ENCODE measurements around the gene TRPV4.

GRCh38 chr12:109775172-109775881, 57.9 kb downstream of the TRPV4 start:
- peak; percentile 97 for TF ChIP-seq CTCF (IDR thresholded peaks at IDR 0.05)
- no peak for TF ChIP-seq POLR2AphosphoS5 (IDR thresholded peaks at IDR 0.05; ENCODE audit: low read depth, low read length)
- no peak for TF ChIP-seq REST (IDR thresholded peaks at IDR 0.05; ENCODE audit: insufficient read depth in 1 of 2, low read depth in 2 of 2, low read length in 1 of 2)
- TF ChIP-seq SIN3A (IDR thresholded peaks at IDR 0.05; ENCODE audit: borderline replicate concordance, insufficient read depth, low read depth, low read length), result no peak
- TF ChIP-seq TCF7L2 (IDR thresholded peaks at IDR 0.05; ENCODE audit: low read depth, low read length), result no peak

All from Panc1 (cell line).